Ecto neural progenitor cell (in vitro differentiated cells): Measurements from ENCODE around the gene SBF2.

Experiments
- DNase-seq: peaks from one replicate; pipeline ENCODE4 v3.0.0-alpha.2; 2018; ENCODE audit warnings: low spot score

SBF2 gene

GRCh38 chr11:10317776-10318526 is 23.9 kb upstream of the SBF2 start:
- DNase-seq, result no peak

- peak; percentile 72 for DNase-seq
These were observed 23.2 kb upstream of the SBF2 start for GRCh38 chr11:10317151-10317755.

GRCh38 chr11:10315083-10315482 is 21.1 kb upstream of the SBF2 start:
- no peak for DNase-seq

- DNase-seq, result no peak
These were observed 20.4 kb upstream of the SBF2 start for GRCh38 chr11:10314199-10315072.

GRCh38 chr11:10311802-10312201 is 17.8 kb upstream of the SBF2 start:
- DNase-seq, result no peak

DNA sequence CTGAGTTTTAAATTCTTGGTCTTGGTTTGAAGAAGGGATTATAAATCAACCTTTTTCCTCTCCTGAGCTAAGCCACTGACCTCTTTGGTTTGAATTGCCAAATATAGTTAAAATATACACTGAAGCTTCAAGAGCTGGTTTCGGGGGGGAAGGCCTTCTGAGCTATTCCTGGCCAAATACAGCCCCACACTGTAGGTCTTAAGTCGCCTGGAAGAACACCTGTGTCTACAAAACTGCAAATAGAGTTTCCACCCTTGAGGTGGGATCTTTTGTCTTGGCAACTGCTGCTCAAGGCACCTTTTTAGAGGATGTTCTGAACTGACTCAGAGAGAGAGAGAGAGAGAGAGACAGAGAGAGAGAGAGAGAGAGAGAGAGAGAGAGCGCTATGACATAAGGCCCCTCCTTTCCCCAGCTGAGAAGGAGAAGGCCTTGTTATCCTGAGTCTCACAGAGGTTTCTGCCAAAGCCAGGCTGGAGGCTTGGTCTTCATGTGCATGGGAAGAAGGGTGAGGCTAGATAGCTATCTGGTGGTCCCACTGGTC is 16.4 kb upstream of the SBF2 start:
- no peak for DNase-seq

GRCh38 chr11:10309163-10310093 is 15.4 kb upstream of the SBF2 start:
- DNase-seq, result no peak

GRCh38 chr11:10308201-10308954 is 14.4 kb upstream of the SBF2 start:
- no peak for DNase-seq

DNA sequence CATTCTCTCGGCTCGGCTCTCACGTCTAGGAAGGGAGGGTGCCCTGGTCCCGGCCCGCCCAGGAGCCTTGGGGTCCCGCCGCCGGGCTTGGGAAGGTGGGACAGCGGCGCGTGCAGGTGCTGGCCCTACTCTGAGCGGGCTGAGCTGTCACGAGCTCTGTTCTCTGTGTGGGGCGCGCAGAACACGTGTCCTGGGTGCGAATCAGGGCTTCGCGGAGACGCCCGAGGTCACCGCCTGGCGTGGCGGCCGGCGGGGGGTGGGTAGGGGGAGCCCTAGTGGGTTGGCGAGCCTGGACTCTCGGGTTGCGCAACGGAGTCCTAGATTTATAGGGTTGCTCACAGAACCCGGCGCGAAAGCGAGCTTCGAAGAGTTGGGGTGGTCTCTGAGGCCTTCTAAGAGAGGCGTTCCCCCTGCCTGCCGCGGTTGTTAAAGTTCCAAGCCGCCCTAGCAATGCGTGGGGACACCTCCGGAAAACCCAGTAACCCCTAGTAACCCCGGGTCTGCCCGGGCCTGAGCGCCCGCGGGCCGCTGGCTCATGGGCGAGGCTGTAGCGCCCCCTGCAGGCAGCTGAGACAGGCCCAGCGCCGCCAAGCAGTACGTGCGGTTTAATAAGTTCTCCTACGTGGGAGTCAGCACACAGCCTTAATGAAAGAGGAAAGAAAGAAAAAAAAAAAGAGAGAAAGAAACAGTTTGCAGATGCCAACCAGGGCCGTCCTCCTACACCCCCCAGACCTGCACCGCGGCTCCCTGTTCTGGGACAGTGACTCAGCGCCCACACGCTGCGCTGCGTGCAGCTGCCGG is 13.6 kb upstream of the SBF2 start:
- peak; percentile 85 for DNase-seq

DNA sequence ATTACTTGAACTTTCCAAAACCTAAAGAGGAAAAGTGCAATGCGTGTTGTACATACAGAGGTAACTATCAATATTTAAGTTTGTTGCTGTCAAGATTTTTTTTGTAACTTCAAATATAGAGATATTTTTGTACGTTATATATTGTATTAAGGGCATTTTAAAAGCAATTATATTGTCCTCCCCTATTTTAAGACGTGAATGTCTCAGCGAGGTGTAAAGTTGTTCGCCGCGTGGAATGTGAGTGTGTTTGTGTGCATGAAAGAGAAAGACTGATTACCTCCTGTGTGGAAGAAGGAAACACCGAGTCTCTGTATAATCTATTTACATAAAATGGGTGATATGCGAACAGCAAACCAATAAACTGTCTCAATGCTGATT is 13.0 kb upstream of the SBF2 start:
- DNase-seq, result no peak

DNA sequence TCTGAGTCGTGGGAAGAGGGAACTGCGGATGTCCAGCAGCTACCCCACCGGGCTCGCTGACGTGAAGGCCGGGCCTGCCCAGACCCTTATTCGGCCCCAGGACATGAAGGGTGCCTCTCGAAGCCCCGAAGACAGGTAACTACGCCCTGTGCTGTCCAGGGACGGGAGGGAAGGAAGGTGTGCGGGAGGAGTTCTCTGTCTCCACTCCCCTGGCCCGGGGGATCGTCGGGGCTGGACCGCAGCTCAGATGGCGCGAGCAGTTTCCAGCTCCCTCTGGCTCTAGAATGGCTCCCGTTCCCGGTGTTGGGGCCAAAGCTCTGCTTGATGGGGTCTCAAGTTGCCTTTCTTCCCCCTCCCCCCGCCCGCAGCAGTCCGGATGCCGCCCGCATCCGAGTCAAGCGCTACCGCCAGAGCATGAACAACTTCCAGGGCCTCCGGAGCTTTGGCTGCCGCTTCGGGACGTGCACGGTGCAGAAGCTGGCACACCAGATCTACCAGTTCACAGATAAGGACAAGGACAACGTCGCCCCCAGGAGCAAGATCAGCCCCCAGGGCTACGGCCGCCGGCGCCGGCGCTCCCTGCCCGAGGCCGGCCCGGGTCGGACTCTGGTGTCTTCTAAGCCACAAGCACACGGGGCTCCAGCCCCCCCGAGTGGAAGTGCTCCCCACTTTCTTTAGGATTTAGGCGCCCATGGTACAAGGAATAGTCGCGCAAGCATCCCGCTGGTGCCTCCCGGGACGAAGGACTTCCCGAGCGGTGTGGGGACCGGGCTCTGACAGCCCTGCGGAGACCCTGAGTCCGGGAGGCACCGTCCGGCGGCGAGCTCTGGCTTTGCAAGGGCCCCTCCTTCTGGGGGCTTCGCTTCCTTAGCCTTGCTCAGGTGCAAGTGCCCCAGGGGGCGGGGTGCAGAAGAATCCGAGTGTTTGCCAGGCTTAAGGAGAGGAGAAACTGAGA is 12.2 kb upstream of the SBF2 start:
- peak; percentile 61 for DNase-seq

DNA sequence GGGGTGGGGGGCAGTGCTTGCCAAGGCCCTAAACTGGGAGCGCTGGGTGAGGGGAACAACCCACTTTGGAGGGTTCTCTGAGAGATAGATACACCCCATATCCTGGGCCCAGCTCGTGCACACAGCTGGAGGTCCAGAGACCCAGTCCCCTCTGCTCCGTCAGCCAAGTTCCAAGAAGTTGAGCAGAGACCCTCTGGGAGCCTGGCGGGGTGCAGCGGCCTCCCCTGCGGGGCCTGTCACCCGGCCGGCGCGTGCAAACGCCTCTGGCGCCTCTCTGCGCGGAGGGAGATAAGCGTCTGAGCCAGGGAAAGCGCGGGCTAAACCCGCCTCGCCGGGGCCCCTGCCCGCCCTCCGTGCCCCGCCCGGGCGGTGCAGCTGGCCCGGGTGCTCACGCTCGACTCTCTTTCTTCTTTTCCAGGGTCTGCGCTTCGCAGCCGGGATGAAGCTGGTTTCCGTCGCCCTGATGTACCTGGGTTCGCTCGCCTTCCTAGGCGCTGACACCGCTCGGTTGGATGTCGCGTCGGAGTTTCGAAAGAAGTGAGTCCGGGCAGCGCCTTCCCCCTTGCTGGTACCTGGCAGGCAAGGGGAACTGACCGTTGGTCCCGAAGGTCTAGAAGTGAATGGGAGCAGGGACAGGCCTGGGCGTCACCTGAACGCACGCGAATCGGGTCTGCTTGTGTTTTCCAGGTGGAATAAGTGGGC is 11.4 kb upstream of the SBF2 start:
- peak; percentile 67 for DNase-seq

DNA sequence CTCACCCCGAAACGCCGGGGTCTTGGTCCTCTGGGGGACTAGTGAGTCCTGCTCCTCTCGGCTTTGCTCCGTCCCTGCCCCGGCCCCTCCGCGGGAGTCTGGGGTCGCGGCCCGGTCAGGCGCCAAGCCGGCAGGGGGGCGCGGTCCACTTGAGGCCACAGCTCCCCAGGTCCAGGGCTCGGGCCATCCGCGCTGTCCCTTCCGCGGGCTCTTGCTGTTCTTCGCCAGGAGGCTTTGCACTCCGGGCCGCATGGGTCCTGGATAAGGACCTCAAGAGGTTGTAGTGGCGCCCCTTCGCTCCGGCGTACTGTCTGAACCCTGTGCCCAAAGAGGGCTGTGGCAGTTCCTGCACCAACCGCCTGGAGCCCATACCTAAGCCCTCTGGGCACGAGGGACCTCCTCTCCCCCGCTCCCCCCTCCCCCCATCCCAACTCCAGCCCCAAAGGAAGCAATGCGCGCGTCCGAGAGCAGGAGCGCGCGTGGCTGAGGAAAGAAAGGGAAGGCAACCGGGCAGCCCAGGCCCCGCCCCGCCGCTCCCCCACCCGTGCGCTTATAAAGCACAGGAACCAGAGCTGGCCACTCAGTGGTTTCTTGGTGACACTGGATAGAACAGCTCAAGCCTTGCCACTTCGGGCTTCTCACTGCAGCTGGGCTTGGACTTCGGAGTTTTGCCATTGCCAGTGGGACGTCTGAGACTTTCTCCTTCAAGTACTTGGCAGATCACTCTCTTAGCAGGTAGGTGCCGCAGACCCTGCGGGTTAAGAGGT is 10.7 kb upstream of the SBF2 start, which contains the start of gene ADM:
Gene ADM, plus strand, starts transcription at position 579 of the 767 bp plus-strand sequence. CDS start 628 bp downstream, outside the sequence.
- DNase-seq, result peak; percentile 85

DNA sequence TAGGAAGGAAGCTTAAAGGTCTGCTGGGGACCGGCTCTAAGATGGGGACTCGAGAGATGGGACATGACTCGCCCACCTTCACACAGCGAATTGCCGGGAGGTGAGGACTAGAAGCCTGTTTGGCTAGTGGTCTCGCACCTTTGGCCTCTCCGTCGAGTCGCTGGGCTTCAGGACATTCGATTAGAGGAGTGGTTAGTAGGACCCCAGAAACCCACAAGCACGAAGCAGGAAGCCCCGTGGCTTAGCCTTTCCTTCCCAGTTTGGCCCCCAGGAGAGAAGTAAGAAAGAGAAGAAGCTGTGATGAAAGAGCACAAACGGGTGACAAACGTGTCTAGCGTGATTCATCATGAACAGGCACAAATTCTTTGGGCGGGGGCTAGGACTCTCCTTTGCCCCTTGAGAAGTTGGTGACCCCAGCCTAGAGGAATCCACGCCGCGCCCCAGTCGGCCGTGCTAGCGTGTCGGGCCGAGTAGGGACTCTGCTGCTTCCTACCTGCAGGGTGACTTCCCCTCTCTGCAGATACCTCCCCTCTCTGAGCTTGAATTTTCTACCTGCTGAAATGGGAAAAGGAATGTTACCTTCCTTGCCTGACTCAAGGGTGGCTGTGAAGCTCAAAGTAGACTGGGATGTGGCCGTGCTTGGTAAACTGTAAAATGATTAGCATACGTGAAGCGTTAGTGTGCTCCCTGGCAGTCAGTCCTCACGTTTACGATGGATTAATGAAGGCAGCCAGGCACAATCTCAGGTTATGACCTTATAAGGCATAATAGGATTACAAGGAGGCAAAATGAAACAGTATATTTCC is 9.7 kb upstream of the SBF2 start:
- DNase-seq, result no peak

- peak; percentile 68 for DNase-seq
These were observed 8.9 kb upstream of the SBF2 start for GRCh38 chr11:10302744-10303557.
